Esophagus squamous epithelium (tissue), 4 donors: ENCODE measurements around the gene PARPBP.
"Not testable (repeated sequence)": the region's sequence is repeated elsewhere in the genome, so short reads cannot be mapped to it uniquely, and the experiment has no call there.

Source experiments
- CTCF ChIP-seq, 6 experiments: fragments of 450-650 bp in 4 of 6; fragments of 200-600 bp in 2 of 6; sonication (generic) in 2 of 6; IDR thresholded peaks; one replicate each; pipeline ENCODE4 v1.5.1; 2016 to 2019; ENCODE audit warnings: antibody characterized with exemption in 6 of 6, mild to moderate bottlenecking in 4 of 6, moderate library complexity in 4 of 6
- POLR2A ChIP-seq, 4 donors: fragments of 450-650 bp; IDR thresholded peaks; one replicate each; pipeline ENCODE4 v1.6.1; 2017; ENCODE audit warnings: antibody characterized with exemption in 4 of 4, mild to moderate bottlenecking in 4 of 4, moderate library complexity in 3 of 4

GRCh38 chr12:102147062-102147587 lies 27.1 kb downstream of the PARPBP start:
- not testable (repeated sequence) for TF ChIP-seq CTCF, POLR2A (IDR thresholded peaks at IDR 0.05)
